SH-SY5Y (cell line): ENCODE measurements around the gene VSIG8.

Source experiments
- GATA2 ChIP-seq: IDR thresholded peaks from 2 replicates; pipeline ENCODE4 v1.6.1; 2011; ENCODE audit warnings: mild to moderate bottlenecking, low read depth, low read length
- GATA3 ChIP-seq: IDR thresholded peaks from 2 replicates; pipeline ENCODE4 v1.6.1; 2011; ENCODE audit warnings: low read depth, mild to moderate bottlenecking, low read length, moderate library complexity

- TF ChIP-seq GATA2, result no peak
- no peak for TF ChIP-seq GATA3
Measured at GRCh38 chr1:159854116-159854692, 8.3 kb downstream of the VSIG8 start.
